OCI-LY3 (cell line): ENCODE measurements around the gene MGMT.

Source experiments
- H2AFZ ChIP-seq: fragments of 200-600, 300-600 bp; shearing (Covaris generic); 2 replicates; pipeline ENCODE4 v1.6.0; 2014; ENCODE audit warnings: antibody characterized with exemption, low read depth, low read length
- H3K27ac ChIP-seq: fragments of 200-600, 300-600 bp; sonication (generic); 2 replicates; pipeline ENCODE4 v1.5.1; 2014; ENCODE audit warnings: mild to moderate bottlenecking, low read length, moderate library complexity, mixed read lengths
- H3K27me3 ChIP-seq: fragments of 200-600, 300-600 bp; sonication (generic); 2 replicates; pipeline ENCODE4 v1.6.1; 2014; ENCODE audit warnings: low read depth, low read length, mixed read lengths
- H3K36me3 ChIP-seq: fragments of 200-600, 300-600 bp; sonication (generic); replicated peaks from 2 replicates; pipeline ENCODE3; 2014; ENCODE audit warnings: low read depth, low read length, mixed read lengths
- H3K4me1 ChIP-seq: fragments of 300-600, 200-600 bp; sonication (generic); 2 replicates; pipeline ENCODE4 v1.6.1; 2014; ENCODE audit warnings: low read length, mixed read lengths
- H3K4me2 ChIP-seq: fragments of 200-600, 300-600 bp; sonication (generic); 2 replicates; pipeline ENCODE4 v1.6.1; 2014; ENCODE audit warnings: low read length, mixed read lengths
- H3K4me3 ChIP-seq: fragments of 300-600, 200-600 bp; sonication (generic); 2 replicates; pipeline ENCODE4 v1.5.1; 2014; ENCODE audit warnings: antibody characterized with exemption, mild to moderate bottlenecking, low read length, moderate library complexity
- H3K79me2 ChIP-seq: fragments of 300-600, 200-600 bp; shearing (Covaris generic); 2 replicates; pipeline ENCODE4 v1.6.1; 2014; ENCODE audit warnings: mild to moderate bottlenecking, low read length, mixed read lengths
- H3K9ac ChIP-seq: fragments of 300-600, 200-600 bp; shearing (Covaris generic); 2 replicates; pipeline ENCODE4 v1.6.0; 2014; ENCODE audit warnings: mild to moderate bottlenecking, low read length, moderate library complexity
- H3K9me3 ChIP-seq: fragments of 200-600, 300-600 bp; shearing (Covaris generic); 2 replicates; pipeline ENCODE4 v1.6.1; 2014; ENCODE audit warnings: low read length, mixed read lengths; ENCODE audit not compliant: insufficient read depth
- H4K20me1 ChIP-seq: fragments of 200-600, 300-600 bp; sonication (generic); 2 replicates; pipeline ENCODE4 v1.6.1; 2016; ENCODE audit warnings: low read length, mixed read lengths; ENCODE audit not compliant: insufficient read depth
- CTCF ChIP-seq: fragments of 200-600, 300-600 bp; sonication (generic); IDR thresholded peaks from 2 replicates; pipeline ENCODE4 v1.5.1; 2014; ENCODE audit warnings: antibody characterized with exemption, low read length, low read depth
- EZH2phosphoT487 ChIP-seq: fragments of 200-600 bp; shearing (Covaris generic); IDR thresholded peaks from 2 replicates; pipeline ENCODE4 v1.6.1; 2018; ENCODE audit warnings: antibody characterized with exemption, mixed run types, low read depth

The MGMT gene

GRCh38 chr10:129470103-129470851 lies 3.2 kb downstream of the MGMT start:
- no peaks in the 10 kb centered on the region for H4K20me1 ChIP-seq
- H3K4me2 ChIP-seq: no peak overlapping the region
- peaks cover 7% of the 10 kb centered on the region; the same call in 1 of the 2 replicates for H3K9me3 ChIP-seq
- no peaks in the 10 kb centered on the region for H3K27me3 ChIP-seq
- no peak overlapping the region for H3K27ac ChIP-seq
- no peak overlapping the region for H3K4me3 ChIP-seq
- H3K4me1 ChIP-seq: no peaks in the 10 kb centered on the region
- H3K36me3 ChIP-seq: no peaks in the 10 kb centered on the region
- H2AFZ ChIP-seq: no peak overlapping the region
- no peaks in the 10 kb centered on the region for H3K79me2 ChIP-seq
- TF ChIP-seq CTCF: no peak
- no peak for TF ChIP-seq EZH2phosphoT487
- no peak overlapping the region for H3K9ac ChIP-seq

GRCh38 chr10:129471447-129472175 lies 4.6 kb downstream of the MGMT start:
- no peaks in the 10 kb centered on the region for H3K36me3 ChIP-seq
- no peak overlapping the region for H3K4me3 ChIP-seq
- H2AFZ ChIP-seq: no peak overlapping the region
- no peaks in the 10 kb centered on the region for H3K4me1 ChIP-seq
- peaks cover 7% of the 10 kb centered on the region; the same call in 1 of the 2 replicates for H3K9me3 ChIP-seq
- no peak for TF ChIP-seq EZH2phosphoT487
- no peak for TF ChIP-seq CTCF
- H3K27ac ChIP-seq: no peak overlapping the region
- H3K9ac ChIP-seq: no peak overlapping the region
- no peak overlapping the region for H3K4me2 ChIP-seq
- H3K79me2 ChIP-seq: no peaks in the 10 kb centered on the region
- H4K20me1 ChIP-seq: no peaks in the 10 kb centered on the region
- H3K27me3 ChIP-seq: no peaks in the 10 kb centered on the region

GRCh38 chr10:129472696-129473555 lies 5.9 kb downstream of the MGMT start:
- Histone ChIP-seq H3K4me3 (no peak overlapping the region), H2AFZ (no peak overlapping the region), H3K4me1 (no peaks in the 10 kb centered on the region), H3K4me2 (no peak overlapping the region), H3K9ac (no peak overlapping the region), H3K27ac (no peak overlapping the region), H3K79me2 (no peaks in the 10 kb centered on the region), H3K27me3 (no peaks in the 10 kb centered on the region), H3K9me3 (peaks cover 7% of the 10 kb centered on the region; the same call in 1 of the 2 replicates), H4K20me1 (no peaks in the 10 kb centered on the region), H3K36me3 (no peaks in the 10 kb centered on the region)
- TF ChIP-seq EZH2phosphoT487 (no peak), CTCF (no peak)

GRCh38 chr10:129474642-129475041 lies 7.6 kb downstream of the MGMT start:
- H3K36me3 ChIP-seq: no peaks in the 10 kb centered on the region
- no peaks in the 10 kb centered on the region for H4K20me1 ChIP-seq
- H2AFZ ChIP-seq: no peak overlapping the region
- no peak overlapping the region for H3K4me3 ChIP-seq
- H3K27me3 ChIP-seq: no peaks in the 10 kb centered on the region
- no peaks in the 10 kb centered on the region for H3K4me1 ChIP-seq
- no peaks in the 10 kb centered on the region for H3K79me2 ChIP-seq
- no peak for TF ChIP-seq EZH2phosphoT487
- no peak for TF ChIP-seq CTCF
- H3K9me3 ChIP-seq: peaks cover 7% of the 10 kb centered on the region; the same call in 1 of the 2 replicates
- H3K9ac ChIP-seq: no peak overlapping the region
- no peak overlapping the region for H3K4me2 ChIP-seq
- H3K27ac ChIP-seq: no peak overlapping the region
